Fibroblast of skin of right biceps (primary cell): ENCODE data around the gene GBP7.
"Not testable (repeated sequence)": the region's sequence is repeated elsewhere in the genome, so short reads cannot be mapped to it uniquely, and the experiment has no call there.

Source experiments
- DNase-seq: peaks from one replicate; pipeline ENCODE4 v3.0.0-alpha.2; 2013

The GBP7 gene

DNA sequence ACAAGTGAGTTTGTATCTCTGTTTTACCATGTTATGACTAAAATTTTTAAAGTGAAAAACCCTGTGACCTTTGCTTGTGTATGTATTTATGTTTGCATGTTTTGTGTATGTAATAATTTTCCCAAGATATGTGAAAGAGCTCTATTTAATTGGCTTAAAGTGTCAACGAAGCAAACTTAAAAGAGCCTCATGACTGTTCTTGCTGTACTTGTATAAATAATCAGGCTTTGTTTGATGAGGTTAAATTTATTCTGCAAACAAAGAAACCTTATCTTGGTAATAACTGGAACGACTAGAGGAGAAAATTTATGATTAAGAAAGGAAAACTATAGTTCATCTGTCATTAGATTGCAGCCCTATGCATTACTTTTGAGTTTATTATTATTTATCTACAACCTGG lies 6.6 kb downstream of the GBP7 start:
- no peak for DNase-seq

- no peak for DNase-seq
These were observed 8.1 kb downstream of the GBP7 start for GRCh38 chr1:89167590-89168230.

GRCh38 chr1:89166705-89167104 lies 9.1 kb downstream of the GBP7 start:
- DNase-seq: no peak

DNA sequence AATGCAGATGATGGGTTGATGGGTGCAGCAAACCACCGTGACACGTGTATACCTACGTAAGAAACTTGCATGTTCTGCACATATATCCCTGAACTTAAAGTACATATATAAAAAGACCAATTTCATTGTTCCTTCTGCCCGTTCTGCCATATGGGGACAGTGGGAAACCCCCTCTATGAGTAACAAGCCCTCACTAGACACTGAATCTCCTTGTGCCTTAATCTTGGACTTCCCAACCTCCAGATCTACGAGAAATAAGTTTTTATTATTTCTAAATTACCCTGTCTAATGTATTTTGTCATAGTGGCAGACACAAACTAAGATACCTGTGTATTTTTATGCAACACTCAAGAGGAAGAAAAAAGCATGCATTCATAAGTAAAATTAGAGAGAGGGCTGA lies 10.0 kb downstream of the GBP7 start:
- DNase-seq: no peak

DNA sequence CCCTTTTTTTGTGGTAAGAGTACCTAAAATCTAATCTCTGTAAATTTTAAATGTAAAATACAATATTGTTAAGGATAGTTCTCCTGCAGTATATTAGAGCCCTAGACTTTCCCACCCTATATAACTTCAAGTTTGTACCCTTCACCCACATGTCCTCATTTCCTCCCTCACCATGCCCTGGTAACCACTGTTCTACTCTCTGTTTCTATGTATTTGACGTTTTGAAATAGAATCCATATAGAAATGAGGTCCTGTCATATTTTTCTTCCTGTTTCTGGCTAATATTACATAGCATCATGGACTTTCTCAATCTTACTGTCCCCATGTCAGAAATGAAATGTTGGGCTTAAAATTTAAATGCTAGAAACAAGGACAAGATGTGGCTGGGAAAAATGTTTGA lies 24.8 kb downstream of the GBP7 start:
- no peak for DNase-seq

DNA sequence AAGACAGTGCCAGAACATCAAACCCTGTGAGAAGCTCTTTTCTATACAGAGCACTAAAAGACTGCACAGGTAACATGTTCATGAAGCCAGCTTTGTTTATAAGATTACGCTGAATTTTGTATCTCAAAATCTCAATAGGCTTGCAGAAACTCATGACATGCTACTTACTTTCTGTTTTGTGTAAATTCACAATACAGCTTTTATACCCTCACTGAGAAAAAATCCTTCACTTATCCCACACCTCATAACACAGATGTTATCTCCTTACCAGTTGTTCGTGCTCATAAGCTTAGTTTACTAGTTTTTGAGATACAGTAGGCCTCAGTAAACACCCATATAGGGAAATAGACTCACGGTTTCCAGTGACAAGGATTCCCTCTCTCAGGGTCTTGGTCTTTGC lies 25.8 kb downstream of the GBP7 start:
- DNase-seq: no peak

- peak; percentile 34 for DNase-seq
These were observed 26.6 kb downstream of the GBP7 start for GRCh38 chr1:89149229-89149628.

DNA sequence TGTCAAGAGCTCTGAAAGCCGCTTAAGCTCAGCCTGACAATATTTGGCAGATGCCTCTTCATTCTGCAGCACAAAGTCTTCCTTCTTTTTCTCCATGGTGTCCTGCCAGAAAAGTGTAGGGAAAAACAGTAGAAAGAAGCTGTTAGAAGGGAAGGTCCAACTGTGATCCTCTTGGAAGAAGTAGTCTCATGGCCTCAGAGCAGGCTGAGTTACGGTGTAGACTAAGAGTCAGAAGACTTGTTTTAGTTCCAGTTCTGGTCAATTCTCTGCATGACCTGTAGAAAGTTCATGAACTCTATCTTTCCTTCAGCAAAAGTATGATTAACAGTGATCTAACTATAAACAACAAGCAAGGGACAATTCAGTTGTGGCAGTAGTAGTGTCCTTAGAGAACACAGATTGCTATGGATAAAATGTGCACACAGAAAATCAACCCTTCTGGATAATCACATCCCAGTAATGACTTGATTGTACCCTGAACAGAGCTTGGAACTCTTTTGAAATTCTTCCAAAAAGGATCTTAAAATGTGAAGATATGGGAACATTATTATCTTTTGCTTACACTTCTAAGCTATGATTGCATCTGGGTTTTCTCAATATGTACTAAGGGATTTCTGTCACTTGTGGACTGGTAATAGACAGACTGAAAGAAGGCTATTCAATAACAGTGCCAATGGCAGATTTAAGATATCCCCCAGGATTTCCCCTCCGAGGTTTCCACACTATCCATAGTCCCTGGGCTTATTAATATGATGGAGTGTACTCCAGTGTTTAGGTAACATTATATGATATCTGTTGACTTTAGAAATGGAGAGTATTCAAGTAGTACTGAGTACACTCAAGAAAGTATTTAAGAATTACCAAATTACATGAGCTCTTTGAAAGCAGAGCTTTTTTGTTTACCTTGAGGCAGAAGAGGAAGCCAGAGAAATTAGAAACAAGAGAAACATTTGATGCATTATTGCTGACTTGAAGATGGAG lies 27.8 kb downstream of the GBP7 start:
- DNase-seq: no peak

DNA sequence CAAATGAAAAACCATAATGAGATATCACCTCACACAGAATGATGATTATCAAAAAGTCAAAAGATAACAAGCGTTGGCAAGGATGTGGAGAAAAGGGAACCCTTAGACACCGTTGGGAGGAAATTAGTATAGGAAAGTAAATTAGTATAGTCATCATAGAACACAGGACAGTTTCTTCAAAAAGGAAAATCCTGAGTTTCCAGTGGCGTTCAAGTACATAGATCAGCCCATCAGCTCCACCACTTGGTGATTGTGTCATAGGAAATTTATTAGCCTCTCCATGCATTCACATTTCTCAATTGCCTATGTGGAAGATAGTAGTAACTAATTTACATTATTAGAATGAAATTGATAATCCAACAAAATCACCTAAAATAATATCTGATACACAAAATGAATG lies 29.1 kb downstream of the GBP7 start:
- no peak for DNase-seq

DNA sequence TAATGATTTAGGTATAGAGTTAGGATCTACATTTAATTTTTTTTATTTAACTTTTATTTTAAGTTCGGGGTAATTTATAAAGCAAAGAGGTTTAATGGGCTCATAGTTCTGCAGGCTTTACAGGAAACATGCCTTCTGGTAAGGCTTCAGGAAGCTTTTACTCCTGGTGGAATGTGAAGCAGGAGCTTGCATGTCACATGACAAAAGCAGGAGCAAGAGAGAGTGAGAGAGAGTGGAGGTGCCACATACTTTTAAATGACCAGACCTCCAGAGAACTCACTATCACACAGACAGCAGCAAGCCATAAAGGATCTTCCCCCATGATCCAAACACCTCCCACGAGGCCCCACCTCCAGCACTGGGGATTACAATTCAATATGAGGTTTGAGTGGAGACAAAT lies 32.3 kb downstream of the GBP7 start:
- DNase-seq: no peak

GRCh38 chr1:89142160-89142559 lies 33.6 kb downstream of the GBP7 start:
- no peak for DNase-seq

- DNase-seq: no peak
These were observed 42.1 kb downstream of the GBP7 start for GRCh38 chr1:89133747-89134146.

- DNase-seq: no peak
These were observed 45.1 kb downstream of the GBP7 start for GRCh38 chr1:89130716-89131115.

DNA sequence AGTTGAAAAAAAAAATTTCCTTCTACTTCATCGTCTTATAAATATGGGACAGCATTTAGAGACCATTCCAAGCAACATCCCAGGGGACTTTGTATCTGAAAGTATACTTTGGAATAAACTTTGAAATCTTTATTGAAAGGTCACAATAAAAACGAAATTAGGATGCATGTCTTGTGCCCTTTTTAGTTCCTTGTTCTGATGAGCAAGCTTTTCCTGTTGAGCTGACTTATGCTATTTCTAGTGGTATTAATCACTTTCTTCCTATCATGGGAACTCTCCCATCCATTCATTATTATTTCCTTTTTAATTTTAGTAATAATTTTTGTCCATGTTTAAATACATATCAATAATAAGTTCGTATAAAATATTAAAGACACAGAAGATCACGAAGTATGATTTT lies 45.9 kb downstream of the GBP7 start:
- no peak for DNase-seq

GRCh38 chr1:89128003-89128458 lies 47.8 kb downstream of the GBP7 start:
- not testable (repeated sequence) for DNase-seq

DNA sequence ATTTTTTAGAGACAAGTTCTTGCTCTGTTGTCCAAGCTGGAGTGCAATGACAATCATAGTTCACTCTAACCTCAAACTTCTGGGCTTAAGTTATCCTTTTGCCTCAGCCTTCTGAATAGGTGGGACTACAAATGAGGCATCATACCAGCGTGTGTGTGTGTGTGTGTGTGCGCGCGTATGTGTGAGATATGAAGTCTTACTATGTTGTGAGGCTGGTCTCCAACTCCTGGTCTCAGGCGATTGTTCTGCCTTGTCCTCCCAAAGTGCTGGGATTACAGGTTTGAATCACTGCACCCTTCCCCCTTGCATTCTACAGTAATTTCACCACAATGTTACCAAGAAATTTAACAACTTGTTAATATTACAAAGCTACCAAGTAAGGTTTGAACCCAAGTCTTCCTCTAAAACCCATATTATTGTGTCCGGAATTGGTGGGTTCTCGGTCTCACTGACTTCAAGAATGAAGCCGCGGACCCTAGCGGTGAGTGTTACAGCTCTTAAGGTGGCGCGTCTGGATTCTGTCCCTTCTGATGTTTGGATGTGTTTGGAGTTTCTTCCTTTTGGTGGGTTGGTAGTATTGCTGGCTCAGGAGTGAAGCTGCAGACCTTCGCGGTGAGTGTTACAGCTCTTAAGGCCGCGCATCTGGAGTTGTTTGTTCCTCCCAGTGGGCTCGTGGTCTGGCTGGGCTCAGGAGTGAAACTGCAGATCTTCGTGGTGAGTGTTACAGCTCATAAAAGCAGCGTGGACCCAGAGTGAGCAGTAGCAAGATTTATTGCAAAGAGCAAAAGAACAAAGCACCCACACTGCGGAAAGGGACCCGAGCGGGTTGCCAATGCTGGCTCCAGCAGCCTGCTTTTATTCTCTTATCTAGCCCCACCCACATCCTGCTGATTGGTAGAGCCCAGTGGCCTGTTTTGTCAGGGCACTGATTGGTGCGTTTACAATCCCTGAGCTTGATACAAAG lies 48.9 kb downstream of the GBP7 start:
- peak; percentile 4 for DNase-seq

- DNase-seq: peak; percentile 83
These were observed 49.8 kb downstream of the GBP7 start, which contains the start of gene GBP2 for GRCh38 chr1:89125913-89126580. Gene GBP2, minus strand, starts transcription at chr1:89126114. Its CDS starts 4,148 bp downstream, at chr1:89121966.

DNA sequence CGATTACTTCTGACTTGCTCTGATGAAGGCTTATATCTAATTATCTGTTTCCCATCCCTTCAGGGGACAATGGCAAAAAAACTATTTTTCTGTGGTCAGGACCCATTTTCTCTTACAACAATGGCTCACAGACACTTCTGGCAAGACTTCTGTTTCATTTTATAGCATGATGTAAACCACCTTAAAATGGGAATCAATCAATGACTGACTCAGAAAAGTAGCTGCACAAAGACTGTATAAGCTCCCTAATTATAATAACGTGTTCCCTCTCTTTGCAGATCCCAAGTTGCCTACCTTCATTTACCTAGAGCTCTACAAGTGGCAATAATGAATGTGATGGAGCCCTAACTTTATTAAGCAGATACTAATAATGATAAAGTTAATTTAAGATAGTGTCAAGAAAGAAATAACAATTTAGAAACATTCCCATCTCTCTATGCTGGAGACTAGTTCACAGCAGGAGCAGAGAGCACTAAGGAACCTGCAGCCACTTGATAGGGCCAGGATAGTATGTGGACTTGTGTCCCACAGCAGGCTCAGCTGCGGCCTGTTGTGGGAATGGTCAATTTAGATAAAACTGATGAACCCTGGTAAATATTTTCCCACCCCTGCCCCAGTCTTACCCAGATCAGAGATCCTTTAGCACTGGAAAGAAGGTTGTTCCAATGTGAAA lies 50.4 kb downstream of the GBP7 start:
- no peak for DNase-seq

- no peak for DNase-seq
These were observed 54.2 kb downstream of the GBP7 start for GRCh38 chr1:89121641-89122040.

GRCh38 chr1:89114662-89115061 lies 61.1 kb downstream of the GBP7 start:
- DNase-seq: no peak

GRCh38 chr1:89112871-89113613 lies 62.8 kb downstream of the GBP7 start:
- no peak for DNase-seq
